GM18909 (cell line): ENCODE data around the gene AGBL4.

ENCODE experiments used
- ATAC-seq: cut with Tn5 transposase; IDR thresholded peaks from one replicate; pipeline ENCODE4 v1.9.1; 2021; ENCODE audit warnings: mild to moderate bottlenecking; ENCODE audit not compliant: unreplicated experiment, poor library complexity

Gene AGBL4

DNA sequence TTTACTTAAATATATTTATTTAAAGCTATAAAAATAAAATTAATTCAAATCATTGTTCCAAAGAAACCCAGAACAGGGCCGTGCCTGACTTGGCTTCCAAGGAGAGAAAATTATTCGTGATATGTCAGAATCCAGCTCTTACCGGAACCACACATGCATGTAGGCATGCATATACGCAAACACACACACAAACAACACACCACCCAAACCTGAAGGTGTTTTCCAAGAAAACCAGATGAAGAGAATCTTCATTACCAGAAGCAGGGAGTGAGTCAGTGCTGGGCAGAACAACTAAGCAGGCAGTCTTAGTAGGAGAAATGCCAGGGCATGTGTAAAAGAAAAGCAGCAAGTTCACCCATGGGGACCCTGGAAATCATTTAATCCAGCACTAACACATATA is 815.0 kb downstream of the AGBL4 start:
- ATAC-seq, result no peak

DNA sequence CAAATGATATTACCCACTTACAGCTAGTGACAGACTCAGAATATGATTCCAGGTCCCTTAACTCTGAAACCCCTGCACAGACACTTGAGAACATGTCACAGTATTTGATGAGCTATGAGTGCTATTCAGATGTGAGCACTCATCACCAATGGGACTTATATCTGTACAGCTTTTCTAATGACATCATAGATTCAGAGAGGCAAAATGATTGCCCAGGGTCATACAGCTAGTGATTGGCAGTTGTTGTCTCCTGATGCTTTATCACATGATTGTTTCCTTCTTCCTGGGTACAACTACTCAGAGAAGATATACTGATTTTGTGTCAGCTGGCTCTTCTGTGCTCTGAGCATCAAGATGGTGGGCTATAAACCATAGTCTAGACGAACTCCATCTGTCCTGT is 819.0 kb downstream of the AGBL4 start:
- no peak for ATAC-seq

DNA sequence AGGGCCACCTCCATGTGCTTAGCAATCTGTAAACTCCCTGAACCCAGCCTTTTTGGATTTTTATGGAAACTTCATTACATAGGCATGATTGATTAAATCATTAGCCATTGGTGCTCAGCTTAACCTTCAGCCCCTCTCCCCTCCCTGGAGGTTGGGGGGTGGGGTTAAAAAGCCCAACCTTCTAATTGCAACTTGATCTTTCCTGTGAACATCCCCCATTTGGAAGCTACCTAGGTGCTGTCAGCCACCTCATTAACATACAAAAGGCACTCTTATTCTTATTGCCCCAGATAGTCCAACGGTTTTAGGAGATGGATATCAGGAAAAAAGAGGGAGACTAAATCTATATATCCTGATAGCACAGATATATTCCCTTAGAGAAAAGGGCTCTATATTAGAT is 823.0 kb downstream of the AGBL4 start:
- ATAC-seq, result no peak

DNA sequence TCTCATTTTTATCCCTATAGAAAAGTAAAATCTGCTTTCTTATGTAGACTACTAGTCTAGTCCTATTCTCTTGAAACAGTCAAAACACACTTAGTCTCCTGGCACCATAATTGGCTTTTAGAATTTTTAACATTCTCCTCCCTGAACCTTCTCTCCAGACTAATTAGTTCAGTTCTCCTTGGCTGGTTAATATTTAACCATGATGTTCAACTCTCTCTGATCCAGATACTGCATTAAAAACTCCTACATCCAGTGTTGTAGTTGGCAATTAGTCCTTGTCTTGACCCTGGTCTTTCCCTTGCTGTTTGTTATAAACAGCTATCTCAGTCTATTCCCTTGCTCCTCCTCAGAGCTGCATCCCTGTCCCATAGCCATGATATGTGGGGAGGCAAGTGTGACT is 824.2 kb downstream of the AGBL4 start:
- ATAC-seq, result no peak

DNA sequence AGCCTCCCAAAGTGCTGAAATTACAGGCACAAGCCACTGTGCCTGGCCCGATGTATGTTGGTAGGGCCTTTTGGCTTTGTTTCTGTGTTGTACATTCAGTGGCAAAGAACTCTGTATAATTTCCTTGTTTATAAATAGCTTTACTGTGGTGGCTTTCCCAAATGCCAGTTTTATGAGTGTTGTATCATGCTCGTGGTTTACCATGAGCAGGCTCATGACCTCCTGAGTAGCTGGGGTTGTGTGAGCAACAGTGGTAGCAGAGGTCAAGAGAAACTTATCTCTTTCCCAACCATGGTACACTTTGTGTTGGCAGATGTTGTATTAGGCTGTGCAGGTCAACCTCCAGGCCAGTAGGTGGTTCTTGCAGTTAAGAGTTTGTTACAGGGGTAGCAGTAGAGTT is 826.7 kb downstream of the AGBL4 start:
- ATAC-seq, result no peak

DNA sequence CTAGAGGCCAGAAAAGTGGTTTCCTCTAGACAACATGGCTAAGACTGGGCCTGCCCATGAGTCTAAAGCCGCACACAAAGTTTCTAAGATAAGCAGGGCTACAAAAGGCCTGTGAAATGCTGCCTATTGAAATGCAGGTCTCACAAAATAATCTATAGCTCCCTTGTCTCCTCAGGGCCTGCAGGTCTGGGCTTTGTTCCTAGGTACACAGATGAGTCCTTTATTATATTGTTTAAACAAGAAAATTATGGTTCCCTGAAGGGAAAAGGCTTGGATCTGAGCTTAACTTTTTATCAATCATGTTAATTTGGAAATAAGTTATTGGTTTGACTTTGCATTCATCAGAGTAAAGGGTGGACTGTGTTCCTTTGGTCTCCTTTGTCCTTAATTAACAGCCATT is 833.6 kb downstream of the AGBL4 start:
- no peak for ATAC-seq

DNA sequence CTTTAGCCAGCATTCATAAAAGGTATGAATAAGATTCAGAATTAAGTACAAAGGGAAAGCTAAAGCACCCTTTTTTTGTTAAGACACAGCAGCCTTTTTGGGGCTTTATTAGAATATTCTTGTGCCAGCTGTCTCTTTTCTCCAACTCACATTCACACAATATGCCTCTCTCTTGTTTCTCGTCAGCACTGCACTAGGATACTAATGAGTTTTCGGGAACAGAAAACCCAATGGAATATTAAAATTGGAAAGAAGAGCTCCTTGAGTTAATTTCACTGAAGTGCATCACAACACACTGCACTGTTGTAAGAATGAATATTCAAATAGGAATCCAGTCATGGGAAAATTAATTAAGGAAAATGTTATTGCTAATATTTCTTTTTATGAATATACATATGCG is 836.7 kb downstream of the AGBL4 start:
- ATAC-seq, result no peak

DNA sequence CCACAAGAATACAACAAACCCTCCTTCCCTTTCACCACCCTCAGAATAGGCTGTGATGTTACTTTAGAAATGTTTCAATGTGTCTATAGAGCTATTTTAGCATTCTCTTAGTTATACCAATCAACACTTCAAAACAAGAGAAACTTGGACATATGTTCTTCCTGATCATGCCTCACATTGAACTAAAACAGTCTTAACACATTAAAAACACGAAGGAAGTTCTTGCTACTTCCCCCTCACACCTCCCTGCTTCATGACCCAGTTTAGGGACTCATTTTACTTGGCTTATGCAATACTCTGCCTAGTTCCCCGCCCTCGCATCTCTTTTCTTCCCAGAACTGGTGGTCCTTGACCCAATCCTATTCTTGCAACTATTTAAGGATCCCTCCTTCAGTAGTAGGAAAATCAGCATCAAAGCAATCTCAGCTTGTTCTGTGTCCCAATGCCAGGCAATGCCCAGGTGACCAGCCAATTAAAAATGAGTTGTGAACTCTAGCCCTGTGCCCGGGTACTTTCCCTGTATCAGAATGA is 838.2 kb downstream of the AGBL4 start:
- no peak for ATAC-seq

DNA sequence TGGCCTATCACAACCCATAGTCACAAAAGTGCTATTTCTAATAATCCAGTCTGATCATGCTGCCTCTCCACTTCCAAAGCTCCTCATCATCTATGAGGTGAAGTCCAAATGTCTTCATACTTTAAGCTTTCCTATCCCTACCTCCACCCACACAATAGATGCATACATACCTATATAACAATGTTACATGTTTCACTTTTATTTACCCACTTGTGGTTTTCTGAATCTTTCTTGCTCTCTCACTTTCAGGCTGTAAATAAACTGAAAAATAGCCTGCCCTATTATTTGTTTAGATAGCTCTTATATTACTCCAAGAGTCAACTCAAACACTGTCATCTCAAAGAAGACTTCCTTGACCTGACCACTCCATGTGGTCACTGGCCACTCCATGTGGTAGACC is 840.3 kb downstream of the AGBL4 start:
- no peak for ATAC-seq

DNA sequence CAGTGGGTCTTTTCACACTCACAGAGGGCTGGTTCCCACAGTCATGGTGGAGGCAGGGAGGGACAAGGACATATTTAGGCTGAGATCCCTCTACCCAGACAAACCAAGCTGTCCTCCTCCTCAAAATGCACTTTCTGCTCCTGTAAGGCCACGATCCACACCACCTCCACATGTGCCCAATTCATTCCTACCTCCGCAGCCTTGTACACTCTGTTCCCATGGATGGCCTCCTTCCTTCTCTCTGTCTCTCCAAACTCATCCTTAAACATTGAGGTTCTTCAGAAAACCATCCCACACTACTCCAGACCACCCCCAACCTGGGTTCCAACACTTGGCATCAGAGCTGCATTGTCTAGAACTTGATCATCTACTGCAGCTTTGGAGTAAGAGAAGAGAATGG is 842.7 kb downstream of the AGBL4 start:
- ATAC-seq, result no peak

DNA sequence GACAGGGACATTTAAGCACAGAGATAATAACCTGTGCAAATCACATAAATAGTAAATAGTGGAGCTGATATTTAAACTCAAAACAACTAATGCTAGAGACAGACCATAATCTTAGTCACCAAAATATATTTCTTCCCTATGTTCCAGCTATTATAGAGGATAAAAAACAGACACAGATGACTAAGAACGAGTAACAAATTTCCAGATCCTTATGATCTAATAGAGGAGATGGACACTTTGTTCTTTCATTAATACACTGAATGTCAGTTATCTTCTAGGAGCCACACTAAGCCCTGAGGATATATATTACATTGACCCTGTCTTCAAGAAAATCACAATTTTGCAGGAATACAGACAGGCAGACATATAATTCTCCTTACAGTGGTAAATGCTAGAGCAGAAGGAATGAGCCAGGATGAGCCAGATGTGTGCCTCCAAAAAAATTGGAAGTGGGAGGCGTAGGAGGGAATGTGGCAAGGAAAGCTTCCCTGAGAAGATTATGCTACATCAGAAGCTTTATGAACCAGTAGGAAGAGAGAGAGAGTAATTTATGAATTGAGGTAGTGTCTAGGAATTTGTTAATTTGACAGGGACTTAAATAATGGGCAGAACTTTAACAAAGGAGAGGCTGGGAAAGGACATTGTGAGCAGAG is 851.7 kb downstream of the AGBL4 start:
- ATAC-seq, result no peak

DNA sequence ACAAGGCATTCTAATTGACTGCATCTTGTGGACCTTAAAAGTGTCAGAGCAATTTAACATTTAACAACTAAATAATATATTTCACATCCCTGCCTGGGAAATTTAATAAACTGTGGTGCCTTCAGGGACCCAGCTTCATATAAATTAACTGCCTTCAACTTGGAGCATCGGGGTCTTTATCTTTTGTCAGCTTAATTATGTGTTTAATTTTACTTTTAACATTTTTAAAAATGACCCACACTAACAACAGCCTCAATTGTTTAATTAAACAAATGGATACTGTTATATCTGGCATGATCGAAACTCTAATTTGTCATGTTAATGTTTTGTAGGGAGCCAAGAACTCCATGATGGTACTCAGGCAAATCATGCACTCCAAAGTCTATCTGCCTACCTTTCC is 857.7 kb downstream of the AGBL4 start:
- ATAC-seq, result no peak

DNA sequence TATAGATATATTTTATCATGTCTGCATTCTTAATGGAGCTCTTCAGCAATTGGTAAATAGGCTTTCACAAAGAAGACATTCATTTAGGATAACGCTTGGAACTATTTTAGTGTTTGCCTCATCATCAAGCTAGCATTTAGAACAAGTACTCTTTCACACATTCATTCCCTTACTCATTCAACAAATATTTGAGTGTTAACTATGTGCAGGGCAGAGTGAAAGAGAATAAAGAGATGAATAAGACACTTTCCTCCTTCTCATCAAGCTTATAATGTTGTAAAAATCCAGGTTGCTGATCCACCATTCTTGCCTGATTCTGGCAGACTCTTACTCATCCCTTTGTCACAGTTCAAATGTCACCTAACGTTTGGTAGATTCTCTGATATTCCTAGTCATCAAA is 860.7 kb downstream of the AGBL4 start:
- ATAC-seq, result no peak

DNA sequence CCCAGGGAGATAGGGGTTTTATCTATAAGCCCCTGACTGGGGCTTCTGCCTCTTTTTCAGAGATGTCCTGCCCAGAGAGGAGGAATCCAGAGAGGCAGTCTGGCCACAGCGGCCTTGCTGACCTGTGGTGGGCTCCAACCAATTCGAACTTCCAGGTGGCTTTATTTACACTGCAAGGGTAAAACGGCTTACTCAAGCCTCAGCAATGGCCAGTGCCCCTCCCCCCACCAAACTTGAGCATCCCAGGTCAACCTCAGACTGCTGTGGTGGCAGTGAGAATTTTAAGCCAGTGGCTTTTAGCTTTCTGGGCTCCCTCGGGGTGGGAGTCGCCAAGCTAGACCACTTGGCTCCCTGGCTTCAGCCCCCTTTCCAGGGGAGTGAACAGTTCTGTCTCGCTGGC is 863.1 kb downstream of the AGBL4 start:
- ATAC-seq, result no peak

DNA sequence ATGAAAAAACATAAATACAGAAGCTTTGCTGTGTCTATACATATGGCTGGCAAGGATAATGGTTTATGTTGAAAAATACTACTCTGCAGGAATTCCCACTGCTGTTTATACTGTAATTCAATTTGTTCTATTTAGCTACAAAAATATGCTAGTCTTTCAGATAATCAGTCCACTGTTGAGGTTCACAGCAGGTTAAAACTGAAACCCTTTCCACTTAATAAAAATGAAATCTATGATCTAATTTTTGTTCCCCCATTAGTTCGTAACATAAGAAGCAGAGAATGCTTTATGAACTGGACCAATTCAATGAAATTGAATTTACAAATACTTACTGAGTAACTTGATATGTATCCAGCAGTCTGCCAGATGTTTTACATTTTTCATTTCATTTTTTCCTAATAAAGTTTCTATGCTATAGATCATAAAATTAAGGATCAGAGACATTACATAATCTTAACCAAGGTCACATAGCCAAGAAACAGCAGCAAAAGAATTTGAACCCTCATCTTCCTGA is 887.0 kb downstream of the AGBL4 start:
- ATAC-seq, result no peak

DNA sequence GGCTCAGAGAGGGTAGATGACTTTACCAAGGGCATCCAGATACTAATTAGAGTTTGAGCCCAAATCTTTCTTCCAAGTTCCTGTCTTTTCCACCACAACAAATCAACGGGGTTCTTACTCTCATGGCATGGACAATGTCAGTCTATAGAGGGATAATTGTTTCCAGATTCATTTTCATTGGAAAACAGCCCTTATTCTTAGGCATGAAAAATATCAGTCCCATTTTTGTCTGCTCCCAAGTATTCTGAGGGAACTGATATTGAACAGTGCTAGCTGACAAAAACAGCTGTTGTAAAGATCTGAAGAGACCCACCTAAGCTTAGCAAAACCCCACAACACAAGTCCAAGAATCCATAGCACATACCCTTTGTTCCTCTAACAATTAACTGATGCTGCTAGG is 898.0 kb downstream of the AGBL4 start:
- no peak for ATAC-seq

DNA sequence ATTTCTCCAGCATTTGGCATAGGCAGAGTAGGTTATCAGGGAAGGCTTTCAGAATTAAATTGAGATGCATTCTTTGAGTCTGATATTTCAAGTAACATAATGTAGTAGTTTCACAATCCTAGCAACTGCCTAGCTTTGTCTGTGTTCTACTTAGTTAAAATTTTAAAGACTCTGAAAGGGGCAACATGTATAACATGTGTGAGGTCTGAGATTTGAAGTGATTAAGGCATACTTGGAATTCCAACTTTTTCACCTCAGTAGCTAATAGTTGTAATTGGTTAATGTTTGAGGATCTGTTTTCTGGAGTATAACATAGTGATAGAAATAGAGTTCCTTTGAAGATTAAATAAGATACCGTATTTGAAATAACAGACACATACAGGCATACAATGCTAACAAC is 911.8 kb downstream of the AGBL4 start:
- no peak for ATAC-seq

DNA sequence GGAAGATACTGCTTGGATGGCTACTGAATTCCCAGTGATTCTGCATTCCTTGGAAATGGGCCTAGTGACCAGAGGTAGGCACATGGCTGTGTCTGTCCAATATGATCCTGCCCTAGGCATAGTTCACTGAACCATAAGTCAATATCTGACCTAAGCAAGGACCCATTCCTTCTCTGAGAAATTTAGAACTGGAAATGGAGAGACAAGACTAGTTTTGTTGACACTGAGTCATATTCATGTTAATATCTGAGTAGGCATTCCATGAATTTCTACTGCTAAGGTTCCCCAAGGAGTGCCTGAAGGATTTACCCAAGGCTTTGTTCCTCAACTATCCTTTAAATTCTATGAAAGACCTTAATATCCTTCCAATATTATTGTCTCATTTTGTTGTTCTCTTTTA is 917.3 kb downstream of the AGBL4 start:
- ATAC-seq, result no peak

DNA sequence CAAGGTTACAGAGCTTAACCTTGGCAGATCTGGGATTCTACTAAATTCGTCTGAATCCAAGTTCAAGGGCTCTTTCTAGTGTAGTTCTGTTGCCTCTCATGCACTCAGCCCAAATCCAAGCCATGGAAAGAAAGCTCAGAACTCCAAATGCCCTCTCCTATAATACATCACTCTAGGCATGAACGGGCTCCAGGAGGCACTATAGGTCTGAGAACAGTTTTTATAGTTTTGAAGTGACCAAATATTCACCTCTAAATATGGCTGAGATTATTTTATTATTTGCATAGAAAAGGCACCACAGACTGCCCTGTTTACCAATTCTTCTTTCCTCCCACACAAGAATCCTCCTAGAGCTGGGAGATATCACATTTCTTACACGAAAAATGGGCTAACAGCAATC is 919.2 kb downstream of the AGBL4 start:
- ATAC-seq, result no peak

DNA sequence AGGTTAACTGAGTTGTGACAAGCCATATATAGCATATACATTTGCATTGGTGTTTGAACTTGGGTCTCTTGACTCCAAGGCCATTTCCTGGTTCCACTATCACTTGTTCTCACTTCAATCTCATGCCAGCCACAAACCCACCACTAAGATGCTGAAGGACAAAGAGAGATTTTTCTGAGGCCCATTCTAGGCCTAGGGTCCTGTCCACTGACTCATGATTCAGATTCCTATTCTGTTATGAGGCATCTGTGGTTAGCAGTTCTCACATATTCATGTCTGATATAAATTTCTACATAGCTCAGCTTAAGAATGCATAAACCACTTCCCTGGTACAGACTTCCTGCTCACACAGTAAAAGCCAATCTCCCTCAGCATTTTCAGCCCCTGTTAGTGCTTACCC is 921.0 kb downstream of the AGBL4 start:
- ATAC-seq, result peak; percentile 74

DNA sequence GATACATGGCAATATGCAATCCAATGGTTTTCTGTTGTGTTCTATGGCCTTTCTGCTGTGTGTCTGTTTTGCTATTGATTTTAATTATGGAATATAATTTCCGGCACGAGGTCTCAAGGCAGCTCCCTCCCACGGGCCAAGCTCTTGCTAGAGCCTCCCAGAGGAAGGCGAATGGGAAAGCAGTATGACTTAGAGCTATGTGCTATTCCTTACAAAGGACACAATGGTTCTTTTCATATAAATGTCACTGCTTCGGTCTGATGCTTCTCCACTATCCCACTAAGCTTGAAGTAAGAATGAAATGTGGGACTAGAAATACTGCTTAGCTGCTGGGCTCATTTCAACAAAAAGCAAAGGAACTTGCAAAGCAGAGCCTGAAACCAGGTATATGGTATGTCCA is 924.9 kb downstream of the AGBL4 start:
- ATAC-seq, result no peak

DNA sequence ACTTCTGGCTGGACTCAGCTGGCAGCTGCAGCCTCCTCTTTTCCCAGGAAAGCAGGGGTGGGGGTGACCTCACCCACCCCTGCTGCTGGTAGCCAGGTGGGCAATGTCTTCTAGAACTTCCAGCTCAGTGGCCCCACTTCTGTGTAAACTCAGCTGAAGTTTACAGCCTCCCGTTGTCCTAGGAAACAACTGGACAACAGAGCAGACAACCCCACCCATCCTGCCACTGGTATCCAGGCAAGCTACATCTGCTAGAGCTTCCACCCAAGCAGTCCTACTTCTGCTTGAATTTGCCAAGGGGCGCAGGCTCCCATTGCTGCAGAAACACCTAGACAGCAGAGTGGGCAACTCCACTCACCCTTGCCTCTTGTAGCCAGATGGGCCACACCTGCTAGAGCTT is 937.4 kb downstream of the AGBL4 start:
- ATAC-seq, result no peak

DNA sequence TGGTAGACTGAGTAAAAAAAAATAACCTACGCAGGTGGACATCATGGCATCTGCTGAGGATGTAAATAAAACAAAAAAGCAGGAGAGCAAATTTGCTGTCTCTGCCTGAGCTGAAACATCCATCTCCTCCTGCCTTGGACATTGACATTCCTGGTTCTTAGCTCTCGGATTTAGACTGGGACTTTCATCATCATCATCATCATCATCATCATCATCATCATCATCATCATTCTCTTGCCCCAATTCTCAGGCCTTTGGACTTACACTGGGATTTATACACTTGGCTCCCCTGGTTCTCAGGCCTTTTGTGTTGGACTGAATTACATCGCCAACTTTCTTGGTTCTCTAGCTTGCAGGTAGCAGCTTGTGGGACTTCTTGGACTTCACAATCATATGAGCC is 938.7 kb downstream of the AGBL4 start:
- ATAC-seq, result no peak
